B cell (primary cell): Measurements from ENCODE around the gene ACOXL. TPM values are rescaled to one million over a fixed set of nuclear protein-coding genes. Genes with fewer than 3 reads are reported as not detected.

Experiments
- ATAC-seq: fragments of 200-7000 bp; cut with Tn5 transposase; one replicate; pipeline ENCODE4 v1.10.0; 2021; ENCODE audit warnings: low read depth, mild to moderate bottlenecking, moderate number of reproducible peaks, moderate library complexity
- CTCF ChIA-PET: fragments of 350-600 bp; sonication (Branson Sonifier 250); formaldehyde crosslinking; loops from one replicate; lab custom pipeline; 2021; ENCODE audit warnings: antibody characterized with exemption, inconsistent platforms; lab: Charles Lee
- POLR2A ChIA-PET: fragments of 350-600 bp; sonication (Branson Sonifier 250); formaldehyde crosslinking; loops from one replicate; lab custom pipeline; 2021; ENCODE audit warnings: antibody characterized with exemption; lab: Charles Lee
- DNase-seq: peaks from one replicate; pipeline ENCODE4 v3.0.0; 2013
- H2AFZ ChIP-seq: 2 replicates; pipeline ENCODE4 v1.6.1; 2012; ENCODE audit warnings: mild to moderate bottlenecking, low read depth, low read length; ENCODE audit not compliant: insufficient read depth, poor library complexity, severe bottlenecking
- H3K27ac ChIP-seq, 2 donors: 1 replicate in 1 of 2; 2 replicates in 1 of 2; pipeline ENCODE4 v1.5.1; 2012 to 2013; ENCODE audit warnings: low read length in 2 of 2, mild to moderate bottlenecking in 2 of 2, moderate library complexity in 1 of 2
- H3K27me3 ChIP-seq, 4 experiments: fragments of 200-600 bp in 1 of 4; sonication (generic) in 1 of 4; replicated peaks in 1 of 4; 1 replicate in 2 of 4; 2 replicates in 2 of 4; pipeline versions ENCODE4 v1.6.1 to v1.7.0; 2013 to 2016; ENCODE audit warnings: low read length in 3 of 4, mild to moderate bottlenecking in 2 of 4, mixed read lengths in 1 of 4, moderate library complexity in 1 of 4; ENCODE audit not compliant: insufficient read depth in 4 of 4, control insufficient read depth in 3 of 4; ENCODE audit errors: control extremely low read depth in 1 of 4
- H3K36me3 ChIP-seq, 2 experiments: replicated peaks in 1 of 2; 1 replicate in 1 of 2; 2 replicates in 1 of 2; pipeline versions ENCODE4 v1.6.1 to v1.7.1; 2013; ENCODE audit warnings: low read length in 1 of 2; ENCODE audit not compliant: insufficient read depth in 2 of 2, control insufficient read depth in 1 of 2; ENCODE audit errors: control extremely low read depth in 1 of 2, extremely low read depth in 1 of 2
- H3K4me1 ChIP-seq, 2 donors: fragments of 200-600 bp in 1 of 2; sonication (generic) in 1 of 2; 1 replicate in 1 of 2; 2 replicates in 1 of 2; pipeline versions ENCODE4 v1.5.1 to v1.6.1; 2013 to 2017; ENCODE audit warnings: low read length in 2 of 2; ENCODE audit not compliant: control insufficient read depth in 2 of 2, insufficient read depth in 2 of 2
- H3K4me2 ChIP-seq: replicated peaks from 2 replicates; pipeline ENCODE3; 2012; ENCODE audit warnings: mild to moderate bottlenecking, low read depth, low read length; ENCODE audit not compliant: poor library complexity, severe bottlenecking
- H3K4me3 ChIP-seq, 5 experiments: fragments of 200-600 bp in 1 of 5; sonication (generic) in 1 of 5; 1 replicate in 3 of 5; 2 replicates in 2 of 5; pipeline versions ENCODE4 v1.5.1 to v1.7.0; 2011 to 2016; ENCODE audit warnings: low read length in 4 of 5, mild to moderate bottlenecking in 4 of 5, low read depth in 2 of 5, control low read depth in 1 of 5, moderate library complexity in 1 of 5; ENCODE audit not compliant: insufficient read depth in 1 of 5; ENCODE audit errors: control extremely low read depth in 1 of 5, extremely low read depth in 1 of 5
- H3K79me2 ChIP-seq: fragments of 200-600 bp; sonication (generic); one replicate; pipeline ENCODE4 v1.6.0; 2016; ENCODE audit warnings: low read length; ENCODE audit not compliant: control insufficient read depth, insufficient read depth
- H3K9ac ChIP-seq: fragments of 200-600 bp; sonication (generic); 2 replicates; pipeline ENCODE4 v1.6.1; 2017; ENCODE audit warnings: mild to moderate bottlenecking, low read length, moderate library complexity
- H3K9me3 ChIP-seq, 3 donors: one replicate each; pipeline versions ENCODE4 v1.6.1 to v1.7.1; 2013; ENCODE audit warnings: low read length in 2 of 3; ENCODE audit not compliant: control insufficient read depth in 2 of 3, insufficient read depth in 1 of 3; ENCODE audit errors: control extremely low read depth in 1 of 3
- H4K20me1 ChIP-seq: 2 replicates; pipeline ENCODE4 v1.6.0; 2012; ENCODE audit warnings: mild to moderate bottlenecking, low read length; ENCODE audit not compliant: insufficient read depth, control insufficient read depth, poor library complexity, severe bottlenecking
- H3K27ac Mint-ChIP-seq: one replicate; pipeline ENCODE4 v1.8.0; 2021; ENCODE audit warnings: mixed read lengths
- H3K27me3 Mint-ChIP-seq: one replicate; pipeline ENCODE4 v1.8.0; 2021; ENCODE audit warnings: mixed read lengths
- H3K4me1 Mint-ChIP-seq: one replicate; pipeline ENCODE4 v1.8.0; 2021; ENCODE audit warnings: mixed read lengths
- H3K4me3 Mint-ChIP-seq: one replicate; pipeline ENCODE4 v1.8.0; 2021; ENCODE audit warnings: mixed read lengths
- H3K9me3 Mint-ChIP-seq: one replicate; pipeline ENCODE4 v1.8.0; 2022; ENCODE audit warnings: mixed read lengths; ENCODE audit not compliant: insufficient read depth
- CTCF ChIP-seq: fragments of 200-600 bp; IDR thresholded peaks from one replicate; pipeline ENCODE4 v1.8.0; 2022; ENCODE audit warnings: antibody characterized with exemption, mild to moderate bottlenecking
- EZH2 ChIP-seq: IDR thresholded peaks from 2 replicates; pipeline ENCODE4 v1.6.1; 2012; ENCODE audit warnings: borderline replicate concordance, low read depth, mild to moderate bottlenecking, moderate library complexity, low read length; ENCODE audit not compliant: insufficient read depth, poor library complexity, severe bottlenecking
- WGBS: methylation state at CpG from one replicate; pipeline ENCODE4 v1.1.5; 2013; ENCODE audit warnings: missing lambda C conversion rate; ENCODE audit not compliant: insufficient coverage; 5-methylcytosine and 5-hydroxymethylcytosine counted together
- intact Hi-C: fragments of 100-400 bp; cut with micrococcal nuclease; formaldehyde crosslinking; loops from one replicate; pipeline ENCODE4 v1.10.0; 2022
- polyA plus RNA-seq: library from polyadenylated mRNA; depleted of rRNA; stranded (reverse); fragments of >200 nt; gene quantifications from 2 replicates; pipeline ENCODE4 v1.2.3, GENCODE V29; 2012
- total RNA-seq, 2 donors: library from RNA; stranded (reverse); fragments of 120-200 nt in 1 of 2; gene quantifications; 1 replicate in 1 of 2; 2 replicates in 1 of 2; pipeline versions ENCODE4 v1.2.3 to v1.2.4, GENCODE V29; 2013 to 2022

Gene ACOXL
- total and polyA plus RNA-seq, 2 donors (not counting 1 experiment from before 2014, with no cell fraction given): 0.06 TPM; not detected in 1

GRCh38 chr2:110708455-110708854, 23.9 kb upstream of the ACOXL start:
- no peaks in the 10 kb centered on the region for H3K4me1 Mint-ChIP-seq
- no CpG with 5 or more reads among the region's 1 CpG for WGBS
- H3K27me3 ChIP-seq: peaks cover 0 to 18% (median 2%) of the 10 kb centered on the region in 4 experiments
- H3K9ac ChIP-seq: no peak overlapping the region
- TF ChIP-seq CTCF (no peak), EZH2 (no peak)
- no peak overlapping the region for H2AFZ ChIP-seq
- no peaks in the 10 kb centered on the region for H3K79me2 ChIP-seq
- H3K9me3 Mint-ChIP-seq: no peaks in the 10 kb centered on the region
- ATAC-seq: no peak
- H3K4me3 ChIP-seq: no peak overlapping the region
- H3K36me3 ChIP-seq: no peaks in the 10 kb centered on the region
- H3K27me3 Mint-ChIP-seq: peaks cover 41% of the 10 kb centered on the region
- no peak overlapping the region for H3K27ac ChIP-seq
- peaks cover 0 to 6% (median 0%) of the 10 kb centered on the region in 3 donors for H3K9me3 ChIP-seq
- H3K27ac Mint-ChIP-seq: no peak overlapping the region
- no peak for DNase-seq
- ChIA-PET POLR2A (no interaction called here), CTCF (no interaction called here)
- no peak overlapping the region for H3K4me2 ChIP-seq
- H3K4me3 Mint-ChIP-seq: no peak overlapping the region
- no peaks in the 10 kb centered on the region for H4K20me1 ChIP-seq
- H3K4me1 ChIP-seq: no peaks in the 10 kb centered on the region
- intact Hi-C loops: no loop called here

- Histone ChIP-seq H3K4me3 (no peak overlapping the region), H3K27ac (no peak overlapping the region), H3K4me1 (no peaks in the 10 kb centered on the region), H3K36me3 (no peaks in the 10 kb centered on the region), H3K4me2 (no peak overlapping the region), H3K27me3 (peaks cover 0 to 18% (median 9%) of the 10 kb centered on the region in 4 experiments), H3K9ac (no peak overlapping the region), H4K20me1 (no peaks in the 10 kb centered on the region), H3K9me3 (peaks cover 0 to 6% (median 0%) of the 10 kb centered on the region in 3 donors), H3K79me2 (no peaks in the 10 kb centered on the region), H2AFZ (no peak overlapping the region)
- Mint-ChIP-seq H3K4me1 (no peaks in the 10 kb centered on the region), H3K27me3 (peaks cover 71% of the 10 kb centered on the region), H3K27ac (no peak overlapping the region), H3K9me3 (no peaks in the 10 kb centered on the region), H3K4me3 (no peak overlapping the region)
- WGBS: 100% methylated on average over 1 of the region's 1 CpG
- DNase-seq (no peak), ATAC-seq (no peak)
- intact Hi-C loops: no loop called here
- TF ChIP-seq EZH2 (no peak), CTCF (no peak)
- POLR2A ChIA-PET: no interaction called here
- CTCF ChIA-PET: interaction anchor here (1.3 kb wide), 1 partner anchor 11 kb away, joined by 3 read pairs; no protein-coding TSS in a partner anchor
Observed at GRCh38 chr2:110712737-110713136, 19.6 kb upstream of the ACOXL start.
